ENCODE results near the gene HKDC1. TPM values are rescaled to one million over a fixed set of nuclear protein-coding genes. Genes with fewer than 3 reads are reported as not detected.

HKDC1 gene
- total and polyA plus RNA-seq, 2 donors (not counting 1 experiment from before 2014, with no cell fraction given) = 0.01 TPM; not detected in 1

- POLR2A ChIA-PET = no interaction called here
- Mint-ChIP-seq H3K27ac (no peak overlapping the region), H3K27me3 (peaks cover 12% of the 10 kb centered on the region), H3K4me3 (no peak overlapping the region), H3K9me3 (ENCODE audit: insufficient read depth) (no peaks in the 10 kb centered on the region), H3K4me1 (peaks cover 9% of the 10 kb centered on the region)
- no peak overlapping the region for H2AFZ ChIP-seq (ENCODE audit: insufficient read depth, low read depth, low read length, poor library complexity, severe bottlenecking)
- H3K36me3 ChIP-seq (replicated peaks in 1 of 2; ENCODE audit: control extremely low read depth in 1 of 2, control insufficient read depth in 1 of 2, extremely low read depth in 1 of 2, insufficient read depth in 2 of 2, low read length in 1 of 2) = no peaks in the 10 kb centered on the region
- DNase-seq (no peak), ATAC-seq (ENCODE audit: low read depth) (no peak)
- H3K27ac ChIP-seq (ENCODE audit: low read length in 2 of 2) = no peak overlapping the region
- no peak overlapping the region for H3K4me2 ChIP-seq (replicated peaks; ENCODE audit: low read depth, low read length, poor library complexity, severe bottlenecking)
- H3K4me3 ChIP-seq (ENCODE audit: control extremely low read depth in 1 of 5, extremely low read depth in 1 of 5, insufficient read depth in 1 of 5, low read depth in 2 of 5, low read length in 4 of 5) = no peak overlapping the region
- no peaks in the 10 kb centered on the region for H3K9me3 ChIP-seq (ENCODE audit: control extremely low read depth in 1 of 3, control insufficient read depth in 2 of 3, insufficient read depth in 1 of 3, low read length in 2 of 3)
- no peaks in the 10 kb centered on the region for H4K20me1 ChIP-seq (ENCODE audit: control insufficient read depth, insufficient read depth, low read length, poor library complexity, severe bottlenecking)
- TF ChIP-seq CTCF (IDR thresholded peaks at IDR 0.05) (no peak), EZH2 (IDR thresholded peaks at IDR 0.05; ENCODE audit: borderline replicate concordance, insufficient read depth, low read depth, low read length, poor library complexity, severe bottlenecking) (no peak)
- peaks cover 0 to 5% (median 0%) of the 10 kb centered on the region in 4 experiments for H3K27me3 ChIP-seq (replicated peaks in 1 of 4; ENCODE audit: control extremely low read depth in 1 of 4, control insufficient read depth in 3 of 4, insufficient read depth in 4 of 4, low read length in 3 of 4)
- no CpG with 5 or more reads among the region's 4 CpGs for WGBS (ENCODE audit: insufficient coverage)
- no peak overlapping the region for H3K9ac ChIP-seq (ENCODE audit: low read length)
- peaks cover 5 to 7% of the 10 kb centered on the region in 2 donors for H3K4me1 ChIP-seq (ENCODE audit: control insufficient read depth in 2 of 2, insufficient read depth in 2 of 2, low read length in 2 of 2)
- CTCF ChIA-PET = interaction anchor here (1.4 kb wide), 1 partner anchor 10 kb away, joined by 3 read pairs; no protein-coding TSS in a partner anchor
- intact Hi-C loops (cut with micrococcal nuclease) = no loop called here
- H3K79me2 ChIP-seq (ENCODE audit: control insufficient read depth, insufficient read depth, low read length) = no peaks in the 10 kb centered on the region
Observed at GRCh38 chr10:69217119-69217754, 2.9 kb upstream of the HKDC1 start.

GRCh38 chr10:69218831-69219230 lies 1.3 kb upstream of the HKDC1 start:
- H3K9ac ChIP-seq (ENCODE audit: low read length) = no peak overlapping the region
- Mint-ChIP-seq H3K4me3 (no peak overlapping the region), H3K9me3 (ENCODE audit: insufficient read depth) (no peaks in the 10 kb centered on the region), H3K27ac (no peak overlapping the region), H3K4me1 (peaks cover 20% of the 10 kb centered on the region), H3K27me3 (peaks cover 12% of the 10 kb centered on the region)
- TF ChIP-seq CTCF (IDR thresholded peaks at IDR 0.05) = no peak
- no peak for TF ChIP-seq EZH2 (IDR thresholded peaks at IDR 0.05; ENCODE audit: borderline replicate concordance, insufficient read depth, low read depth, low read length, poor library complexity, severe bottlenecking)
- ChIA-PET POLR2A (no interaction called here), CTCF (no interaction called here)
- DNase-seq (no peak), ATAC-seq (ENCODE audit: low read depth) (no peak)
- WGBS (ENCODE audit: insufficient coverage) = 100% methylated on average over 2 of the region's 6 CpGs
- H4K20me1 ChIP-seq (ENCODE audit: control insufficient read depth, insufficient read depth, low read length, poor library complexity, severe bottlenecking) = no peaks in the 10 kb centered on the region
- no peaks in the 10 kb centered on the region for H3K79me2 ChIP-seq (ENCODE audit: control insufficient read depth, insufficient read depth, low read length)
- no peaks in the 10 kb centered on the region for H3K36me3 ChIP-seq (replicated peaks in 1 of 2; ENCODE audit: control extremely low read depth in 1 of 2, control insufficient read depth in 1 of 2, extremely low read depth in 1 of 2, insufficient read depth in 2 of 2, low read length in 1 of 2)
- H3K27ac ChIP-seq (ENCODE audit: low read length in 2 of 2) = no peak overlapping the region
- no peaks in the 10 kb centered on the region for H3K9me3 ChIP-seq (ENCODE audit: control extremely low read depth in 1 of 3, control insufficient read depth in 2 of 3, insufficient read depth in 1 of 3, low read length in 2 of 3)
- peaks cover 13 to 16% of the 10 kb centered on the region in 2 donors for H3K4me1 ChIP-seq (ENCODE audit: control insufficient read depth in 2 of 2, insufficient read depth in 2 of 2, low read length in 2 of 2)
- H3K27me3 ChIP-seq (replicated peaks in 1 of 4; ENCODE audit: control extremely low read depth in 1 of 4, control insufficient read depth in 3 of 4, insufficient read depth in 4 of 4, low read length in 3 of 4) = peaks cover 0 to 5% (median 0%) of the 10 kb centered on the region in 4 experiments
- H3K4me2 ChIP-seq (replicated peaks; ENCODE audit: low read depth, low read length, poor library complexity, severe bottlenecking) = no peak overlapping the region
- intact Hi-C loops (cut with micrococcal nuclease) = no loop called here
- H3K4me3 ChIP-seq (ENCODE audit: control extremely low read depth in 1 of 5, extremely low read depth in 1 of 5, insufficient read depth in 1 of 5, low read depth in 2 of 5, low read length in 4 of 5) = no peak overlapping the region
- no peak overlapping the region for H2AFZ ChIP-seq (ENCODE audit: insufficient read depth, low read depth, low read length, poor library complexity, severe bottlenecking)
